ENCODE results near the gene RTL1.

RTL1 gene

GRCh38 chr14:100854435-100854834, 49.1 kb downstream of the RTL1 start:
- Histone ChIP-seq H3K4me3 (ENCODE audit: low read depth in 1 of 5, low read length in 5 of 5) (no peak overlapping the region), H3K27ac (ENCODE audit: low read depth, low read length) (no peak overlapping the region), H3K36me3 (ENCODE audit: control insufficient read depth in 5 of 5, insufficient read depth in 5 of 5, low read length in 5 of 5) (no peaks in the 10 kb centered on the region), H3K9ac (ENCODE audit: low read length in 5 of 5) (no peak overlapping the region), H3K4me1 (ENCODE audit: control insufficient read depth in 5 of 5, insufficient read depth in 5 of 5, low read length in 5 of 5) (peaks cover 0 to 3% (median under 1%) of the 10 kb centered on the region in 5 donors), H3K27me3 (ENCODE audit: control insufficient read depth in 5 of 5, insufficient read depth in 4 of 5, low read length in 5 of 5) (peaks cover 0 to 10% (median 6%) of the 10 kb centered on the region in 5 donors), H3K9me3 (ENCODE audit: control insufficient read depth in 5 of 5, low read length in 5 of 5) (no peaks in the 10 kb centered on the region)

- Histone ChIP-seq H3K36me3 (ENCODE audit: control insufficient read depth in 5 of 5, insufficient read depth in 5 of 5, low read length in 5 of 5) (no peaks in the 10 kb centered on the region), H3K27ac (ENCODE audit: low read depth, low read length) (no peak overlapping the region), H3K27me3 (ENCODE audit: control insufficient read depth in 5 of 5, insufficient read depth in 4 of 5, low read length in 5 of 5) (peaks cover 0 to 3% (median 0%) of the 10 kb centered on the region in 5 donors), H3K4me3 (ENCODE audit: low read depth in 1 of 5, low read length in 5 of 5) (no peak overlapping the region), H3K9me3 (ENCODE audit: control insufficient read depth in 5 of 5, low read length in 5 of 5) (no peaks in the 10 kb centered on the region), H3K9ac (ENCODE audit: low read length in 5 of 5) (no peak overlapping the region), H3K4me1 (ENCODE audit: control insufficient read depth in 5 of 5, insufficient read depth in 5 of 5, low read length in 5 of 5) (peaks cover 0 to 5% (median 3%) of the 10 kb centered on the region in 5 donors)
These were observed 51.4 kb downstream of the RTL1 start for GRCh38 chr14:100851946-100852620.

GRCh38 chr14:100851586-100851916, 52.0 kb downstream of the RTL1 start:
- Histone ChIP-seq H3K9ac (ENCODE audit: low read length in 5 of 5) (no peak overlapping the region), H3K36me3 (ENCODE audit: control insufficient read depth in 5 of 5, insufficient read depth in 5 of 5, low read length in 5 of 5) (no peaks in the 10 kb centered on the region), H3K27ac (ENCODE audit: low read depth, low read length) (no peak overlapping the region), H3K4me1 (ENCODE audit: control insufficient read depth in 5 of 5, insufficient read depth in 5 of 5, low read length in 5 of 5) (peaks cover 0 to 5% (median 3%) of the 10 kb centered on the region in 5 donors), H3K27me3 (ENCODE audit: control insufficient read depth in 5 of 5, insufficient read depth in 4 of 5, low read length in 5 of 5) (peaks cover 0 to 3% (median 0%) of the 10 kb centered on the region in 5 donors), H3K4me3 (ENCODE audit: low read depth in 1 of 5, low read length in 5 of 5) (no peak overlapping the region), H3K9me3 (ENCODE audit: control insufficient read depth in 5 of 5, low read length in 5 of 5) (no peaks in the 10 kb centered on the region)

- no peaks in the 10 kb centered on the region for H3K9me3 ChIP-seq (ENCODE audit: control insufficient read depth in 5 of 5, low read length in 5 of 5)
- H3K27ac ChIP-seq (ENCODE audit: low read depth, low read length): no peak overlapping the region
- peaks cover 0 to 5% (median 3%) of the 10 kb centered on the region in 5 donors for H3K4me1 ChIP-seq (ENCODE audit: control insufficient read depth in 5 of 5, insufficient read depth in 5 of 5, low read length in 5 of 5)
- H3K9ac ChIP-seq (ENCODE audit: low read length in 5 of 5): no peak overlapping the region
- peaks cover 0 to 2% (median 0%) of the 10 kb centered on the region in 5 donors for H3K27me3 ChIP-seq (ENCODE audit: control insufficient read depth in 5 of 5, insufficient read depth in 4 of 5, low read length in 5 of 5)
- H3K36me3 ChIP-seq (ENCODE audit: control insufficient read depth in 5 of 5, insufficient read depth in 5 of 5, low read length in 5 of 5): no peaks in the 10 kb centered on the region
- H3K4me3 ChIP-seq (ENCODE audit: low read depth in 1 of 5, low read length in 5 of 5): no peak overlapping the region
These were observed 52.5 kb downstream of the RTL1 start for GRCh38 chr14:100850841-100851585.

GRCh38 chr14:100849115-100849781, 54.3 kb downstream of the RTL1 start:
- H3K4me3 ChIP-seq (ENCODE audit: low read depth in 1 of 5, low read length in 5 of 5): peak overlapping the region in 1 of 5 donors; percentile 23
- H3K36me3 ChIP-seq (ENCODE audit: control insufficient read depth in 5 of 5, insufficient read depth in 5 of 5, low read length in 5 of 5): no peaks in the 10 kb centered on the region
- H3K9ac ChIP-seq (ENCODE audit: low read length in 5 of 5): no peak overlapping the region
- peaks cover 0 to 5% (median 0%) of the 10 kb centered on the region in 5 donors for H3K27me3 ChIP-seq (ENCODE audit: control insufficient read depth in 5 of 5, insufficient read depth in 4 of 5, low read length in 5 of 5)
- peaks cover 0 to 5% (median 3%) of the 10 kb centered on the region in 5 donors for H3K4me1 ChIP-seq (ENCODE audit: control insufficient read depth in 5 of 5, insufficient read depth in 5 of 5, low read length in 5 of 5)
- H3K27ac ChIP-seq (ENCODE audit: low read depth, low read length): no peak overlapping the region
- no peaks in the 10 kb centered on the region for H3K9me3 ChIP-seq (ENCODE audit: control insufficient read depth in 5 of 5, low read length in 5 of 5)

GRCh38 chr14:100846309-100846859, 57.1 kb downstream of the RTL1 start:
- Histone ChIP-seq H3K9ac (ENCODE audit: low read length in 5 of 5) (no peak overlapping the region), H3K36me3 (ENCODE audit: control insufficient read depth in 5 of 5, insufficient read depth in 5 of 5, low read length in 5 of 5) (no peaks in the 10 kb centered on the region), H3K4me3 (ENCODE audit: low read depth in 1 of 5, low read length in 5 of 5) (no peak overlapping the region), H3K27ac (ENCODE audit: low read depth, low read length) (no peak overlapping the region), H3K9me3 (ENCODE audit: control insufficient read depth in 5 of 5, low read length in 5 of 5) (no peaks in the 10 kb centered on the region), H3K27me3 (ENCODE audit: control insufficient read depth in 5 of 5, insufficient read depth in 4 of 5, low read length in 5 of 5) (peaks cover 0 to 17% (median 4%) of the 10 kb centered on the region in 5 donors), H3K4me1 (ENCODE audit: control insufficient read depth in 5 of 5, insufficient read depth in 5 of 5, low read length in 5 of 5) (peaks cover 0 to 5% (median 3%) of the 10 kb centered on the region in 5 donors)

- H3K9ac ChIP-seq (ENCODE audit: low read length in 5 of 5): no peak overlapping the region
- peaks cover 0 to 5% (median 0%) of the 10 kb centered on the region in 5 donors for H3K4me1 ChIP-seq (ENCODE audit: control insufficient read depth in 5 of 5, insufficient read depth in 5 of 5, low read length in 5 of 5)
- no peaks in the 10 kb centered on the region for H3K36me3 ChIP-seq (ENCODE audit: control insufficient read depth in 5 of 5, insufficient read depth in 5 of 5, low read length in 5 of 5)
- no peak overlapping the region for H3K4me3 ChIP-seq (ENCODE audit: low read depth in 1 of 5, low read length in 5 of 5)
- no peak overlapping the region for H3K27ac ChIP-seq (ENCODE audit: low read depth, low read length)
- peaks cover 0 to 19% (median 5%) of the 10 kb centered on the region in 5 donors for H3K27me3 ChIP-seq (ENCODE audit: control insufficient read depth in 5 of 5, insufficient read depth in 4 of 5, low read length in 5 of 5)
- no peaks in the 10 kb centered on the region for H3K9me3 ChIP-seq (ENCODE audit: control insufficient read depth in 5 of 5, low read length in 5 of 5)
These were observed 58.2 kb downstream of the RTL1 start for GRCh38 chr14:100845341-100845740.

- Histone ChIP-seq H3K4me3 (ENCODE audit: low read depth in 1 of 5, low read length in 5 of 5) (no peak overlapping the region), H3K9ac (ENCODE audit: low read length in 5 of 5) (no peak overlapping the region), H3K9me3 (ENCODE audit: control insufficient read depth in 5 of 5, low read length in 5 of 5) (no peaks in the 10 kb centered on the region), H3K4me1 (ENCODE audit: control insufficient read depth in 5 of 5, insufficient read depth in 5 of 5, low read length in 5 of 5) (peaks cover 0 to 5% (median 0%) of the 10 kb centered on the region in 5 donors), H3K27ac (ENCODE audit: low read depth, low read length) (no peak overlapping the region), H3K36me3 (ENCODE audit: control insufficient read depth in 5 of 5, insufficient read depth in 5 of 5, low read length in 5 of 5) (no peaks in the 10 kb centered on the region), H3K27me3 (ENCODE audit: control insufficient read depth in 5 of 5, insufficient read depth in 4 of 5, low read length in 5 of 5) (peaks cover 0 to 19% (median 5%) of the 10 kb centered on the region in 5 donors)
These were observed 58.7 kb downstream of the RTL1 start for GRCh38 chr14:100844846-100845245.

- no peak overlapping the region for H3K9ac ChIP-seq (ENCODE audit: low read length in 5 of 5)
- H3K9me3 ChIP-seq (ENCODE audit: control insufficient read depth in 5 of 5, low read length in 5 of 5): no peaks in the 10 kb centered on the region
- peaks cover 0 to 19% (median 5%) of the 10 kb centered on the region in 5 donors for H3K27me3 ChIP-seq (ENCODE audit: control insufficient read depth in 5 of 5, insufficient read depth in 4 of 5, low read length in 5 of 5)
- H3K27ac ChIP-seq (ENCODE audit: low read depth, low read length): no peak overlapping the region
- no peaks in the 10 kb centered on the region for H3K36me3 ChIP-seq (ENCODE audit: control insufficient read depth in 5 of 5, insufficient read depth in 5 of 5, low read length in 5 of 5)
- H3K4me1 ChIP-seq (ENCODE audit: control insufficient read depth in 5 of 5, insufficient read depth in 5 of 5, low read length in 5 of 5): peaks cover 0 to 3% (median 0%) of the 10 kb centered on the region in 5 donors
- no peak overlapping the region for H3K4me3 ChIP-seq (ENCODE audit: low read depth in 1 of 5, low read length in 5 of 5)
These were observed 59.1 kb downstream of the RTL1 start for GRCh38 chr14:100844421-100844820.

- no peak overlapping the region for H3K4me3 ChIP-seq (ENCODE audit: low read depth in 1 of 5, low read length in 5 of 5)
- no peaks in the 10 kb centered on the region for H3K36me3 ChIP-seq (ENCODE audit: control insufficient read depth in 5 of 5, insufficient read depth in 5 of 5, low read length in 5 of 5)
- no peak overlapping the region for H3K9ac ChIP-seq (ENCODE audit: low read length in 5 of 5)
- no peaks in the 10 kb centered on the region for H3K4me1 ChIP-seq (ENCODE audit: control insufficient read depth in 5 of 5, insufficient read depth in 5 of 5, low read length in 5 of 5)
- H3K9me3 ChIP-seq (ENCODE audit: control insufficient read depth in 5 of 5, low read length in 5 of 5): no peaks in the 10 kb centered on the region
- no peak overlapping the region for H3K27ac ChIP-seq (ENCODE audit: low read depth, low read length)
- peaks cover 0 to 19% (median 5%) of the 10 kb centered on the region in 5 donors for H3K27me3 ChIP-seq (ENCODE audit: control insufficient read depth in 5 of 5, insufficient read depth in 4 of 5, low read length in 5 of 5)
These were observed 59.5 kb downstream of the RTL1 start for GRCh38 chr14:100844082-100844408.
